Kidney (tissue), 14 donors: ENCODE data around the gene TNNI2. TPM values are rescaled to one million over a fixed set of nuclear protein-coding genes. Genes with fewer than 3 reads are reported as not detected.

Source experiments
- DNase-seq, 5 donors: peaks; one replicate each; pipeline ENCODE4 v3.0.0-alpha.2; 2013 to 2020
- FAIRE-seq: peaks from 2 replicates; lab custom pipeline; 2012; peaks lifted over from hg19 to GRCh38; lab: Jason Lieb, UNC
- H3K27ac ChIP-seq, 2 donors: one replicate each; pipeline ENCODE4 v1.7.0; 2013; ENCODE audit warnings: low read depth in 2 of 2, low read length in 2 of 2, inconsistent platforms in 1 of 2
- H3K27me3 ChIP-seq: one replicate; pipeline ENCODE4 v1.7.1; 2013; ENCODE audit warnings: low read length, inconsistent platforms; ENCODE audit not compliant: control insufficient read depth, insufficient read depth
- H3K36me3 ChIP-seq, 3 donors: one replicate each; pipeline versions ENCODE4 v1.7.0 to v1.7.1; 2013; ENCODE audit warnings: low read length in 3 of 3, control low read depth in 1 of 3, inconsistent platforms in 1 of 3; ENCODE audit not compliant: insufficient read depth in 3 of 3, control insufficient read depth in 2 of 3
- H3K4me1 ChIP-seq, 3 donors: one replicate each; pipeline versions ENCODE4 v1.7.0 to v1.7.1; 2013; ENCODE audit warnings: low read length in 3 of 3, inconsistent platforms in 1 of 3, low read depth in 1 of 3; ENCODE audit not compliant: control insufficient read depth in 2 of 3, insufficient read depth in 2 of 3
- H3K4me3 ChIP-seq, 3 donors: one replicate each; pipeline versions ENCODE4 v1.7.0 to v1.8.1; 2013; ENCODE audit warnings: low read length in 3 of 3, control low read depth in 1 of 3, inconsistent platforms in 1 of 3
- H3K9ac ChIP-seq, 3 donors: one replicate each; pipeline versions ENCODE4 v1.7.0 to v1.7.1; 2013; ENCODE audit warnings: low read length in 3 of 3, control low read depth in 1 of 3, inconsistent platforms in 1 of 3
- H3K9me3 ChIP-seq, 3 donors: one replicate each; pipeline versions ENCODE4 v1.7.0 to v1.7.1; 2013; ENCODE audit warnings: low read length in 3 of 3, control low read depth in 1 of 3, inconsistent platforms in 1 of 3; ENCODE audit not compliant: control insufficient read depth in 2 of 3, insufficient read depth in 1 of 3
- intact Hi-C: fragments of 100-400 bp; cut with DNase I; formaldehyde crosslinking; loops from one replicate; pipeline ENCODE4 v1.11.1; 2022
- polyA plus RNA-seq: library from polyadenylated mRNA; stranded (reverse); fragments of 350-450 nt; fragmentation: Illumina TruSeq; extraction: RNeasy Lipid Tissue Mini Kit (QIAGEN cat#74804); gene quantifications from one replicate; pipeline ENCODE4 v1.2.3, GENCODE V29; 2014; ENCODE audit warnings: low read depth, low replicate concordance; ENCODE audit not compliant: insufficient read depth
- total RNA-seq: library from RNA; stranded (reverse); fragmentation: NEBNext Ultra II Directional; extraction: Animal tissue kit (Norgen Biotek cat#: 25700); gene quantifications from one replicate; pipeline ENCODE4 v1.2.1, GENCODE V29; 2021
- TF ChIP-seq, protein P1 (sequence below): IDR thresholded peaks from 3 replicates; pipeline ENCODE4 v1.5.1; 2012; ENCODE audit warnings: mild to moderate bottlenecking, moderate library complexity, borderline replicate concordance; ENCODE audit not compliant: insufficient read depth; ENCODE audit errors: extremely low read depth
- donor health status: control.
- donor health status: control.
- donor health status: control.
- donor health status: control.
- donor health status: control.
- donor health status: DM: yes; HTN: yes; CAD: no.
- donor health status: Normal renal cell carcinoma (clear cell type).

TNNI2 gene
- total and polyA plus RNA-seq, 2 donors from 2014 or later, result 1.3 TPM; not detected in 1

DNA sequence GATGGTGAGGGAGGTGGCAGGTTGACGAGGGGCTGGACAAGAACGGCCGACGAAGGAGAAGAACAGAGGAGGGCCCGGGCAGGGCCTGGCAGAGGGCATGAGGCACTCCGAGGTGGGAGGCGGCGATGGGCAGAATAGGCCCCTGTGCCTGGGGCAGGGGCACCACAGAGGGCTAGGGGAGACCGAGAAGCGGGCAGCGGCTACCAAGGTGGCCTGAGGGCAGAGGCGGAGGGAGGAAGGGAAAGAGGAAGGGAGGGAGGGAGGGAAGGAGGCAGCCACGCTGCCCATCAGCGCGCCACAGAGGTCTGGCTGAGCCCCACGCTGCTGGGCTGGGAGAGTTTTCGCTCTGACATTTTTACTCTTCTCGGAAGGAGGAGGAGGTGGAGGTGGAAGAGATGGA, 25.4 kb downstream of the TNNI2 start:
- Histone ChIP-seq H3K4me3 (no peak overlapping the region), H3K4me1 (peaks cover 0 to 17% (median 0%) of the 10 kb centered on the region in 3 donors), H3K36me3 (no peaks in the 10 kb centered on the region), H3K9me3 (no peaks in the 10 kb centered on the region), H3K27ac (peak overlapping the region; percentile 47 to 63), H3K9ac (no peak overlapping the region), H3K27me3 (no peaks in the 10 kb centered on the region)
- DNase-seq, result peak in 4 of 5 donors; percentile 49 to 72 (median 60)
- TF ChIP-seq, protein P1, sequence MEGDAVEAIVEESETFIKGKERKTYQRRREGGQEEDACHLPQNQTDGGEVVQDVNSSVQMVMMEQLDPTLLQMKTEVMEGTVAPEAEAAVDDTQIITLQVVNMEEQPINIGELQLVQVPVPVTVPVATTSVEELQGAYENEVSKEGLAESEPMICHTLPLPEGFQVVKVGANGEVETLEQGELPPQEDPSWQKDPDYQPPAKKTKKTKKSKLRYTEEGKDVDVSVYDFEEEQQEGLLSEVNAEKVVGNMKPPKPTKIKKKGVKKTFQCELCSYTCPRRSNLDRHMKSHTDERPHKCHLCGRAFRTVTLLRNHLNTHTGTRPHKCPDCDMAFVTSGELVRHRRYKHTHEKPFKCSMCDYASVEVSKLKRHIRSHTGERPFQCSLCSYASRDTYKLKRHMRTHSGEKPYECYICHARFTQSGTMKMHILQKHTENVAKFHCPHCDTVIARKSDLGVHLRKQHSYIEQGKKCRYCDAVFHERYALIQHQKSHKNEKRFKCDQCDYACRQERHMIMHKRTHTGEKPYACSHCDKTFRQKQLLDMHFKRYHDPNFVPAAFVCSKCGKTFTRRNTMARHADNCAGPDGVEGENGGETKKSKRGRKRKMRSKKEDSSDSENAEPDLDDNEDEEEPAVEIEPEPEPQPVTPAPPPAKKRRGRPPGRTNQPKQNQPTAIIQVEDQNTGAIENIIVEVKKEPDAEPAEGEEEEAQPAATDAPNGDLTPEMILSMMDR, result no peak
- intact Hi-C loops, result no loop called here
- no peak for FAIRE-seq

DNA sequence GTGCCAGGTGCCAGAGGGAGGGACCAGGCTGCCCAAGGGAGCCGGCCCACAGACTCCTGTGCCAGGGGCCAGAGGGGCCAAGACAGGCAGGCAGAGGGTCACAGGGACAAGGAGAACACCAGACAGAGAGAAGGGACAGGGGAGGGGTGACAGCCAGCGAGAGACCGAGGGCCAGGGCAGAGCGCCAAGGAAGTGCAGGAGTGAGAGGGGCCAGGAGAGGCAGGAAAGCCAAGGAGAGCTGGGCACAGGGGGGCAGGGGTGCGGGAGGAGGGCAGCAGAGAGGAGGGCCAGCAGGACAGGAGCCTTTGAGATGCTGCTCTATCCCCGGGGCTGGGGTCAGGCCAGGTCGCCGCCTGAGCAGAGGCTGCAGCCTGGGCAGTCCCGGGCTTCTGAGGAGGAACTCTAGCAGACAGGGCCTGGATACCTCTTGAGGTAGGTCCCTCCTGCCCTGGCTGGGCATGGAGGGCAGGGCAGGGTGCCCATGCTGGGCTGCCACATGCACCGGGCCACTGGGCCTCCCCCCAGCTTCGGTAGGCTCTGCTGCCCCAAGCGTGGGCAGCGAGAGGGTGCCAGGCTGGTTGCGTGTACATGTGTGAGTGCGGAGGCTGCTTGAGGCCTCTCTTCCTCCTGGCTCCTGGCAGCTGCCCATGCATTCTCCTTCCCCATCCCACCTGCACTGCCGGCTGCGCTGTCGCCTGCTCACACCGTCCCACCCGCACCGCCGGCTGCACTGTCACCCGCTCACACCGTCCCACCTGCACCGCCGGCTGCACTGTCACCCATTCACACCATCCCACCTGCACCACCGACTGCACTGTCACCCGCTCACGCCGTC, 26.3 kb downstream of the TNNI2 start:
- H3K27me3 ChIP-seq, result no peaks in the 10 kb centered on the region
- peaks cover 0 to 17% (median 0%) of the 10 kb centered on the region in 3 donors for H3K4me1 ChIP-seq
- TF ChIP-seq, protein P1, result no peak
- no peak overlapping the region for H3K9ac ChIP-seq
- H3K9me3 ChIP-seq, result no peaks in the 10 kb centered on the region
- H3K27ac ChIP-seq, result no peak overlapping the region
- no peaks in the 10 kb centered on the region for H3K36me3 ChIP-seq
- intact Hi-C loops, result no loop called here
- DNase-seq, result peak in 3 of 5 donors; percentile 50 to 78 (median 53)
- H3K4me3 ChIP-seq, result no peak overlapping the region
- FAIRE-seq, result no peak

DNA sequence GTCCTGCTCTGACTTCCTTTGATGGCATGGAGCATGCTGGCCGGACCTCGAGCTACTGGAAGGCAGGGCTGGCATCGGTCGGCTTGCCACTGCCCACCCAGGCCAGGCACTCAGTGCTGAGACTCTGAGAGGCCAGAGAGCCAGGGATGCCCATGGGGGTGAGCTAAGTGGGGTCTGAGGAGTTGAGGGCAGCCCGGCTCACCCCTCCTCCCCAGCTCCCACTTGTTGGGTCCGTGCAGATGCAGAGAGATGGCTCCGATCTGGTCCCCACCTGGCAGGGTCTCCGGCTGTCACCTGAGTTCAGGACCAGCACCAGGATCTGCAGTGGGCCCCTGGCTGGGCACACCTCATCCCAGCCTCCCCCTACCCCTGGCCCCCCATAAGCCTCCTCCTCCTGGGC, 27.4 kb downstream of the TNNI2 start:
- TF ChIP-seq, protein P1, result no peak
- DNase-seq (peak in 1 of 5 donors; percentile 60), FAIRE-seq (no peak)
- no peak overlapping the region for H3K27ac ChIP-seq
- intact Hi-C loops, result no loop called here
- H3K4me1 ChIP-seq, result peaks cover 0 to 17% (median 0%) of the 10 kb centered on the region in 3 donors
- no peak overlapping the region for H3K4me3 ChIP-seq
- no peaks in the 10 kb centered on the region for H3K27me3 ChIP-seq
- no peaks in the 10 kb centered on the region for H3K36me3 ChIP-seq
- H3K9ac ChIP-seq, result no peak overlapping the region
- no peaks in the 10 kb centered on the region for H3K9me3 ChIP-seq
